GM21717 (cell line): ENCODE data around the gene BANF1.
"Not testable (repeated sequence)": the region's sequence is repeated elsewhere in the genome, so short reads cannot be mapped to it uniquely, and the experiment has no call there.

Experiments used
- ATAC-seq: cut with Tn5 transposase; IDR thresholded peaks from one replicate; pipeline ENCODE4 v1.9.1; 2021; ENCODE audit warnings: mild to moderate bottlenecking, moderate library complexity; ENCODE audit not compliant: unreplicated experiment

The BANF1 gene

DNA sequence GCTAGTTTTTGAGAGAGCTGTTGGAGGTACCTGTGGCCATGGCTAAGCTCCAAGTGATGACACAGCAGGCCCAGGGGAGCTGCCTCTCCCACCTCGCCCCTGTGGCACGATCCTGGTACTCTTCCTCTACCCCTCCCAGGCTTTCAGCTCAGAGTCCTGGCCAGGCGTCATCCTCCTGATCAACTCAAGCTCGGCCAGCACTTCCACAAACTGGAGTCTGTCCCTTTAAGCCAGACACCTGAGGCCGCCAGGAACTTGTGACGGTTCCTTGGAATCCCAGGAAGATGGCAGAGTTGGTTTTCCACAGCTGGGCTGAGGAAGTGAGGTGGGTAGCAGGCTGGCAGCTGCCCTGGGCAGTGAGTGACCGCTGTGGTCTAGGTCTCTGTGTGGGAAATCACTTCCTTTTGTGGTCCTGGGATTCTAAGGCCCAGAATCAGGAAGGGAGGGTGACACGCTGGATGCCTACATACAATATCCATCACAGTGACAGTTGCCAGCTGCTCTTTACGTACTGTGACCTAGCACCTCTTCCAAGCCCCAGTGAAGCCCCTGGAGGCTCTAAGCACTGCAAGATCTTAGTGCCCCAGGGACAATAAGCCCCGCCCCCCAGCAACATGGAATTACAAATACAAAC, 6.3 kb downstream of the BANF1 start:
- ATAC-seq, result no peak

DNA sequence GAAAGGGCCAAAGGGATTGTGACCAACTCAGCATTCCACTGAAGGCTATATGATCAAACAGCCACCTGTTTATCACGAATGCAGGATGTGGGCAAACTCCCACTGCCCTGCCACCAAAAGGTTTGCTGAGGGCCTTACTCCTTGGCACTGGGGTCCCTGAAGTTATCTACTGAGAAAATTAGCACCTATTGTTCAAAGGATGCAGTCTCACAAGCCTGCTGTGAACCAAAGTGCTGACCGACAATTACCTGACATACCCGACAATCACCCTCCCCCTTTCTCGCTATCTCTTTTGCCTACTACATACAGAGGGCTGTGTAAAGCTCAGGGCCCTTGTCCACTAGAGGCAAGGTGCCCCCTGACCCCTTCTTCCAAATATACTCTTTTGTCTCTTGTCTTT, 7.7 kb downstream of the BANF1 start:
- not testable (repeated sequence) for ATAC-seq

GRCh38 chr11:66011239-66011784, 9.0 kb downstream of the BANF1 start:
- ATAC-seq, result no peak

- ATAC-seq, result no peak
Measured at GRCh38 chr11:66011785-66012303, 9.5 kb downstream of the BANF1 start, which contains the start of gene CST6. Gene CST6, plus strand, starts transcription at chr11:66012008. Its CDS starts 37 bp downstream, at chr11:66012045.

DNA sequence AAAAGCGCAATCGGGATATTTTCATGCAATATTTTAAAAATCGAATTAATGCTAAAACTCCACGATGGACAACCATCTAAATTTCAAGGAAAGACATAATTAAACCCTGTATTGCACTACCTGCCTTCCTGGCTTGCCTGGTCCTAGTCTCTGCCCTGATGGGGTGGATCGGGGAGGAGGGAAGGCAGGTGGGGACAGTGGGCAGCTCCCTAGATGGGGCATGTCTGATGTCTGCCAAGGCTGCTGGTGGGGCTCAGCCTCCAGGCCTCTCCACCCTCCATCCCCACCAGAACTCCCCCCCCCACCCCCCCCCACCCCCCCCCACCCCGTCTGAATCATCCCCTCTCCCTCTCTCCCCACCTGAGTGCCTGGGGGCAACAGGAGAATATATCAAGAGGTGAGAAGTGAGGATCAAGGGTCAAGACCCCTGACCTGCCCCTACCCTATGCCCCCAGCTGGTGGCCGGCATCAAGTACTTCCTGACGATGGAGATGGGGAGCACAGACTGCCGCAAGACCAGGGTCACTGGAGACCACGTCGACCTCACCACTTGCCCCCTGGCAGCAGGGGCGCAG, 10.2 kb downstream of the BANF1 start:
- no peak for ATAC-seq

DNA sequence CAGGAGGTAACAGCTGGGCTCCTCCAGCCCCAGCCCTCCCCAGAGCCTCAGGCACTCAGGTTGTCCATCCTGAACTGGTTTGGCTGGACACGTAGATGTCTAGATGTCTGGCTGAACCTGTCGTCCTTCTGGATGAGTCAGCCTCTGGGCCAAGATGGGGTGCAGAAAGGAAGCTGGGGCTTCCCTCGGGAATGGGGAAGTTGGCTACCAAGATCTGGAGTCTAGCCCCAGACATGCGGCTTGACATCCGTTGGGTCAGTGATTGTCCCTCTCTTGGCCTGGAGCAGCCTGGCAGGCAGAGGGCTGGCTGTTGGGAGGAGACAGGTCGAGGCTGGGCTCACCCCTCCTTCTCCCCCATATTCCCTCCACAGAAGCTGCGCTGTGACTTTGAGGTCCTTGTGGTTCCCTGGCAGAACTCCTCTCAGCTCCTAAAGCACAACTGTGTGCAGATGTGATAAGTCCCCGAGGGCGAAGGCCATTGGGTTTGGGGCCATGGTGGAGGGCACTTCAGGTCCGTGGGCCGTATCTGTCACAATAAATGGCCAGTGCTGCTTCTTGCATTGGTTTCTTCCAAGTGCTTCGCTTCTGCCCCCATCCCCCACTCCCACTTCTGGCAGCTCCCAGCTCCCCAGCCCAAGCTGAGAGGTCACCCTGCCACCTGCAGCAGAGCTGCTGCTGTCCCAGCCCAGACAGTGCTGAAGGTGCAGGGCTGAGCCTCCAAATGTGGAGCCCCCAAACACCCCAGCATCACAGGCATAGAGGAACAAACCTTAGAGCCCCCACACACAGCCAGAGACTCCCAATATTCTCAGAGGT, 10.9 kb downstream of the BANF1 start:
- ATAC-seq, result no peak

DNA sequence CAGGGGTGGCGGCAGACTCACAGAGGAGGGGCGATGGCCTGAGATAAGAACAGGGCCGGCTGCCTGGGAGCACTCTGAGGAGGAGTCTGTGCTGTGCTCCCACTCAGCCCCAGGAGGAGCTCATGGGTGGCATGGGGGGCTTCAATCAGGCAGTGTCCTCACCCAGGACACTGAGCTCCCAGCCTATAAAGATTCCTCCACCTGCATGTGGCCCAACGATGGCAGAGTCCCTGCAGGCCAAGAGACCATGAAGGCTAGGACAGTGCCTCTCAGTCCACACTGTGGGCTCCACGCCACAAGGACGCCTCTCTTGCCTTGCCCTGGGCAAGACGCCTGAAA, 11.4 kb downstream of the BANF1 start:
- ATAC-seq, result no peak

- no peak for ATAC-seq
Measured at GRCh38 chr11:66014804-66015453, 12.6 kb downstream of the BANF1 start.

GRCh38 chr11:66015454-66015881, 13.2 kb downstream of the BANF1 start:
- ATAC-seq, result no peak

DNA sequence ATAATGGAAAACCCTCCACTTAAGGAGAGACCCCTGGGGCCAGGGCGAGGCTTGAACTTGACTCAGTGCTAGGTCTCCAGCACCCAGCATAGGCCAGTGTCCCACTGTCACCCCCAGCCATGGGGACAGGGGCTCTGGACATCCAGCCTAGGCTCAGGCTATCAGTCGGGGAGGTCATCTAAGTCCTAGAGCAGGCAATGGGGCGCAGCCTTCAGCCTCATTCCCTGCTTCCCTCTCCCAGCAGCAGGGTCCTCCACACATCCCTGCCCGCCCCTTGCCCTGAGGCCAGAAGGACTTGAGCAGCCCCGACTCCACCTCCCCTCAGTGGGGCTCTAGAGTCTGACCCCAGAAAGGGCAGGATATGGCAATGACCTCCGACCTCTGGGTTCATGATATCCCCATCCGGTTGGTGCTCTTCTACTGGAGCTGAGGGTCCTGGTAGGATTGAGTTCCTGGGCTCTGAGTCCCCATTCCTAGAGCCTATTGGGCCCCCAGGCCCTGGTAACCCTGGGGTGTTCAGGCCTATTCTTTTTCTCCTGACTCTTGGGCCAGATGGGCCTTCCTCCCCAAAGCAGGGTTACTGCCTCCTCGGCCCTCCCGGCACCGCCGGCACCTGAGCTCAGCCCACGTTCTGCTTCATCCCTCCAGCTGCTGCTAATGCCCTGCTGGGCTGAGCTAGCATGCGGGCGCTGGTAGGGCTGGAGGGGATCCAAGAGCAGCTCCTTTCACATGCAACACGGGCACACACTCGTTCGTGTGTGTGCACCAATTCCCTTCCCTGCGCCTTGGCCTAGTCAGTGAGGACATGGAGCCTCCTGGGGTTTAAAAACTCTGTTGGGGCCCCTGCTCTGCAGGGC, 13.9 kb downstream of the BANF1 start:
- ATAC-seq, result no peak

DNA sequence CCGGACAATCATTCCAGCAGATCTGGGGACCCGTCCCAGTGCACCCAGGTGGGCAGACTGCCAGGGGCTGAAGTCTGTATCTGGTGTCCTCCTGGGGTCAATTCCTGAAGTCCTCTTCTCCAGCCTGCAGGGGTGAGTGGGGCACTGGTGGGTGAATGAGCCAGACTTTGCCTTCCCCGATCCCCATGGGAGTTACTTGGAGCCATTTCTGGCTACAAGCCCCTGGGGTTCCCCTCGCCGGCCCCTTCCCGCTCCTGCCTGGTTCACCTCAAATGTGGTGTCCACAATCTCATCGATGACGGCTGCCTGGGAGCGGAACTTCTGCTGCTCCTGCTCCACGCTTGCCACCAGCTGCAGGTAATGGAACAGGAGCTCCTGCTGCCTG, 14.5 kb downstream of the BANF1 start:
- no peak for ATAC-seq

DNA sequence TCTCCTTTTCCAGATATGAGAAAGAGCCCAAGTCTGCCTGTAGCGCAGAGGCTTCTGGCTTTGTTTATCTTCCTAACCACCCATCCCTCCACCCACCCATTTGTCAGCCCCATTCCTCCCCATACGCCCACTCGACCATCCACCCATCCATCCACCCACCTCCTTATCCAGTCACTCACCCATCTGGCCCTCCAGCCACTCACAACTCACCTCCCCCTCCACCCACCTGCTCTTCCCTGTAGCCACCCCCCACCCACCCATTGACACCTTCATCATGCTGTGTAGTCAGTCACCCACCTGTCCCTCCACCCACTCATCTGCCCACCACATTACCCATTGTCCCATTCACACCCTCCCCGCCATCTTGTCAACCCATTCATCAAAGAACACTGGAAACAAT, 15.0 kb downstream of the BANF1 start:
- no peak for ATAC-seq

DNA sequence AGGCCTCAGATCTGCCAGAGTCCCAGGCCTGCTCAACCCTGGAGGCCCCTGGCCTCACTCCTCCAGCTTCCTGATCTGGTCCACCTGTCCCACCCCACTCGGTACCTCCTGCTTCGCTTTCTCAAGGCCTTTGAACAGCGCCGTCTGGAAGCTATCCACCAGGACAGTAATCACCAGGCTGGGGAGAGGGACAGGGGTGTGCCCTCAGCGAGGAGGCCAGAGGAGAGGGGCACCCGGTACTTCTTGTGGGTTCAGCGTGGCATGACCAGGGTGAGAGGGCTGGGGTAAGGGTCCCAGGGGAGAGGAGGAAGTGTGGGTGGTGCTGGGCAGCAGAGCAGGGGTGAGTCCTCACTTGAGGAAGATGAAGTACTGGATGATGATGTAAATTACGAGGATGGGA, 17.9 kb downstream of the BANF1 start:
- no peak for ATAC-seq

DNA sequence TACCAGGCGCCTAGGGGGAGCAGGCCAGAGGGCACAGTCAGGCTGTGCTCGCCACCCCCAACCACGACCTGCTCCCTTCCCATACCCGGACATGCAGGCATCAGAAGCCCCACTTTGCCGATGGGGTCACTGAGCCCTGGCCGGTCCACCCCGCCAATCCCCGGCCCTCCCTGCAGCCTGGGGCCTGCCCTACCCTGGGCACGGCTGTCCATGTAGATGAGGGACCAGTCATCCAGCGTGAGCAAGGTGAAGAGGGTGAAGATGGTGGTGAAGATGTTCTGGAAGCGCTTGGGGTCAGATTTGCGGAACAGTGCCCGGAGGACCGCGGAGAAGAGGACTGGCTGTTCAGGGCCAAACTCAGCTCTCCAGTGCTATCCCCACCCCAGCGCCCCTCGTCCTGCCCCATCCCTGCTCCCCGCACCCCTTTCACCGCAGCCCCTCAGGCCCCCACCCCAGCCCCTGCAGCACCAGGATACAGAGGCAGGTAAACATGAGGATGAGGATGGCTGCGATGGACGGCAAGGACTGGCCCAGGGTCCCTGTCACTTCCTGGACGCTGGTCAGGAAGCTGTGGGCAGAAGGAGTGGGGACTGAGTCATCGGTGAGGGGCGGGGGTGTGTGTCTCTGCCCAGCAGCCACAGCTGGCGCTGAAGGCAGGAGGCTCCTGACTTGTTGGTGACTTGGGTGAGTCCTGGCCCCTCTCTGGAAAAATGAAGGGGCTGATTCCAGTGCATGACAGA, 18.5 kb downstream of the BANF1 start:
- ATAC-seq, result no peak

- no peak for ATAC-seq
Measured at GRCh38 chr11:66022401-66023185, 20.3 kb downstream of the BANF1 start.

GRCh38 chr11:66023186-66023440, 20.8 kb downstream of the BANF1 start:
- ATAC-seq, result not testable (repeated sequence)

DNA sequence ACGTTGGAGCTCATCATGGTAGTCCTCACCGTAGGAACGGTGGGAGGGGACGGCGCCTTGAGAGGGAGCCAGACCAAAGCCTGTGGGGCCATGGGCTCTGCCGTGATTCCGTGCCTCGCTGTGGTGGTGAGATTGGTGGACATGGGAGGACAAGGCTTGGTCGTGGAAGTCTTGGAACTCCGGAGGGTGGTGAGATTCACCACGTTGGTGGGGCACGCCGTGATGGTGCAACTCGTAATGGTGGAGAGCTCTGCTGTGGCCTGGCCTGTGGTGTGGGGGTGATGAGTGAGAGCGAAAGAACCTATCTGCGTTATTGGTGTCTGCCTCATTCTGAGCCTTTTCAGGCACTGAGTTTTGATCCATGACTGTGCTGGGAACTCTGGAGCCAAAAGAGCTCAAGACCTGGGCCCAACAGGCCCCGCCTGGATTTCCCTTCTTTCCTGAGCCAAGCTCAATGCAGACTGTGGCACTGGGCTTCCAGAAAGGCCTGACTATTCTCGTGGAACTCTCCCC, 23.8 kb downstream of the BANF1 start, which contains the start of gene CATSPER1:
CATSPER1 (minus strand) TSS at position 463 of the 513 bp plus-strand sequence; CDS start at position 363, 100 bp downstream.
- no peak for ATAC-seq

DNA sequence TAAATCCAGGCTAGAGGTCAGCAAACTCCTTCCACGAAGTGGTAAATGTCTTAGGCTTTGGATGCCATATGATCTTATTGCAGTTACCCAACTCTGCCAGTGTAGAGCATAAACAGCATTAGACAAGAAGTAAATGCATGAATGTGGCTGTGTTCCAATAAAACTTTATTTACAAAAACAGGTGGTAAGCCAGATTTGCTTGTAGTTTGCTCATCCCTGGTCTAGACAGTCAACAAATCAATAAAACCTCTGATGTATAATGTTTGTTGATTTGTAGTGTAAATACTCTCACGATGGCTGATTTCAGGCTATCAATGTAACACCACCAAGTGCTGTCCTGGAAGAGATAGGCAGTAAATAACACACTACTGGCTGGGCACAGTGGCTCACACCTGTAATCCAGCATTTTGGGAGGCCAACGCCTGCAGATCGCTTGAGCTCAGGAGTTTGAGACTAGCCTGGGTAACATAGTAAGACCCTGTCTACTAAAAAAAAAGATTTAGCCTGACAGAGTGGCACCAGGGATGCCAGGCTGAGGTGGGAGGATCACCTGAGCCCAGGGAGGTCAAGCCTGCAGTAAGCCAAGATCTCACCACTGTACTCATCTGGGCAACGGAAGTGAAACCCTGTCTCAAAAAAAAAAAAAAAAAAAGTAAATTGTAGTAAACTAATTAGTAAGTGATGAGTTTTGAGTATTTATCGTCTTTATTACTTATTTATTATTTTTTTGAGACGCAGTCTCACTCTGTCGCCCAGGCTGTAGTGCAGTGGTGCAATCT, 30.8 kb downstream of the BANF1 start:
- ATAC-seq, result no peak
